Activated CD4-positive, CD25-positive, alpha-beta regulatory T cell (primary cell): ENCODE data around the gene CSNK2A2.
A peak's percentile ranks its signal among the peaks of the same experiment; 100 is the strongest.

Experiments
- DNase-seq, 4 experiments: peaks; one replicate each; lab custom pipeline; 2025; lab: John Stamatoyannopoulos, UW

The CSNK2A2 gene

DNA sequence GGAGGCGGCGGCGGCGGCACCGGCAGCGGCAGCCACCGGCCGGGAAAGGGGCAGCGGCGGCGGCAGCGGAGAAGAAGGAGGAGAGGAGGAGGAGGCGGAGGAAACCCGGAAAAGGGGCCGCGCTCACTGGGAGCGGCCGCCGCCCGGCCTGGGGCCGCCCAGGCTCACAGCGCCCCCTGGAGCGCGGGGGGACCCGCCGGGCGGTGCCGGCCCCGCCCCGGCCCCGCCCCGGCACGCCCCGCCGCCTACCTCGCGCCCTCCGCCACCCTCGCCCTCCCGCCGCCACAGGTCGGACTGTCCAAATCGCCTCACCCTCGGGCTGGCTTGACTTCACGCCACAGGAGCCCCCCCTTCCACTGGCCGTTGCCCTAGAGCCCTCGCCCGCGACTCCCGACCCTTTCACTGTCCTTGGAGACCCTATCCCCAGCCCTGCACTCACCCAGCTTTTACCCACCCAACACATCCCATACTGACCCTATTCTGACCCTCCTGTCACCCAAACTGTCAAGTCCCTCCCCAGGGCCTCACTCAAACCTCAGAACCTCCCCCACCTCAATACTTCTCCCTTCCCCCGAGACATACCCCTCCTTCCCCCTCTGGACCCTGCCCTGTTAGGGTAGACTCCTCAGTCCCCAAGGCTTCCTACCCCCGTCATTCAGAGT, at the start of gene CSNK2A2:
TSS of gene CSNK2A2 (minus strand) at position 85 of the 662 bp plus-strand sequence. CDS start 370 bp downstream, outside the sequence.
- peak; percentile 45 to 65 (median 56) for DNase-seq

DNA sequence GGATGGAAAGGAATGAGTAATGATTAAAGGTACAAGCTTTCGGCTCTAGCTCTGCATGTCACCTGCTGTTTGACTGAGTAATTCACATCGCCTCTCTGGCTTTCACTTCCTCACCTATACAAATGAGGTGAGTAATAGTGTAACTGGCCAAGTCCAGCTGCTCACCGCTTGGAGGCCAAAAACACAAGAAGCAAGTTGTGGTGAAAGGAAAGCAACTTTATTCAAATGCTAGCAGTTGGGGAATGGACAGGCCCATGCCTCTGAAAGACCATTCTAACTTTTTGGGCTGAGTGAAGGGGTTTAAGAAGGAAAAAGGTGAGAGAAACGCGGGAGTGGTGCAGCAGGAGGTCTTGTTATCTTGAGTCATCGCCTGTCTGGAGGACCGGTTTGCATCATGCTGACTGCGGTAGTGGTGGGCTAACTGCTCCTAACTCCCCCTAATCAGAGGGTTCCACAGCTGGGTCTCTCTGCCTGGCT, 45.7 kb upstream of the CSNK2A2 start:
- DNase-seq: no peak

DNA sequence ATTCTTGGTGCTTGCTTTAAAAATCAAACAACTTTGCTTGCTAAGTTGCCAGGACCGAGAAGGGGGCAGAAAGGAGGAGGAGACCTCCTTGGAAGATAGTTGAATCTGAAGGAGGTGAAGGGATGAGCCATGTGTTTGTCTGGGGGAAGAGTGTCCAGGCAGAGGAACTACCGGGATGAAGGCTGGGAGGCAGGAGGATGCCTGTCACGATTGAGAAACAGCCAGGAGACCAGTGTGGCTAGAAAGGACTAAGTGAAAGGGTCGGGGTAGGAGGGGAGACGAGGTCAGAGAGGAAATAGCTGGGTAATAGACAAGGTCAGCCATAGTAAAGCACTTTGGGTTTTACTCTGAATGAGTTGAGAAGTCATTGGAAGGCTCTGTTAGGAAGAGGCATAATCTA, 38.9 kb upstream of the CSNK2A2 start:
- no peak for DNase-seq

DNA sequence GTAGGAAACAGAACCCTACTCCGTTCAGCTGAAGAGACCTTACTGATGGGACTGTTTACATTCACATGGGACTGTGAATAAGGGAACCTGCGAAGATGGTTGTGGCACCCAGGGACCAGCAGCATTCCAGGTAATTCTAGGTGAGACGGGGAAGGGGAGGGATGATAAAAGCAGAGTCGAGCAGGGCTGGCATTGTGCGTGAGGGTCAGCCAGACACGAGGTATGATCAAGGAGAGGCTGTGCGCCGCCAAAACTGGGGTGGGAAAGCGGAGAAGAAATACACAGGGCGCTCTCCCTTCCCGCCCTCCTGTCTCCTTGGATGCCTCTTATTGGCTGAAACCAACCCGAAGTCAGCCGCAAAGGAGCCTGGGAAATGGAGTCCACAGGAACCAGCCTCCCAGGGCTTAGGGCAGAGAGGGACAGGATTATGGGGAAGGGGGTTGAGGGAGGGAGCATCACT, 38.4 kb upstream of the CSNK2A2 start:
- DNase-seq: peak; percentile 10 to 54 (median 23)

DNA sequence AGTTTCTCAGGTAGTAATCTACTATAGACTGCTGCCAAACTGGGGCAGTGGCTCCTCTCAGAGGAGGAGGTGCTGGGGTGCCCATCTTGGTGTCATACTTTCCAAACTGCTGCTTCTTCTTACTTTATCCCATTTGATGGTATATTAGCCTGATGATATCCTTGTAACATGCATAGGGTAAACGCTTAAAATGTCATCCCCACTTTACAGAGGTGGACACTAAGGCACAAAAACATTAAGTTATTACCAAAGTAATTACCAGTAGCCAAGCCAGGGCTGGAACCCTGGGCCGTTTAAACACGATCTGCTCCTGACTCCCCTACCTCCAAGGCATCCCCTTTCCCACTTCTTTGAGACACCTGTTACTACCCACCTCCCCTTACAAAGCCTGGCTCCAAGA, 37.8 kb upstream of the CSNK2A2 start:
- no peak for DNase-seq

DNA sequence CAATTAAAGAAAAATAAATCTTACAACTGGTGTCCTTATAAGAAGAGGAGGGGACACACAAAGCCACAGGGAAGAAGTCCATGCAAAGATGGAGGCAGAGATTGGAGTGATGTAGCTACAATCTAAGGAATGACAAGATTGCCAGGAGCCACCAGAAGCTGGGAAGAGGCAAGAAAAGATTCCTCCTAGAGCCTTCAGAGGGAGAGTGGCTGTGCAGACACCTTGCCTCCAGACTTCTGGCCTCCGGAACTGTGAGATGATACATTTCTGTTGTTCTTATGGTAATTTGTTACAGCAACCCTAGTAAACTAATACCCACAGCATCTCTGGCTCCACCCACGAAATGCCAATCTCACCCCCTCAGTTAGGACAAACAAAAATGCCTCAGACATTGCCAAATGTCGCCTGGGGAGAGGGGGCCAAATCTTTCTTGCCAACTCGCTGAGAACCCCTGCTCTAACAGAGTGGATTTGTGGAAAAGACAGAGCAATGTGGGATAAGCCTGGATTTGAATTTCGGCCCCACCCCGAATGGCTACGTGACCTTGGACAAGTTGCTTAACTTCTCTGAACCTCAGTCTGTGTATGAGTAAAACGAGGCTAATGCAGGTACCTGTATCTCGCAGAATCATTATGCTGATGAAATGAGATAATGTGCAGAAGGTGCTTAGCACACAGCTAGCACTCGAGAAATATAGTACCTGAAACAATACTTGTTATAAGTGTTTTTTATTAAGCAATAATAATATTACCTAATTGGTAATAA, 37.1 kb upstream of the CSNK2A2 start:
- no peak for DNase-seq

DNA sequence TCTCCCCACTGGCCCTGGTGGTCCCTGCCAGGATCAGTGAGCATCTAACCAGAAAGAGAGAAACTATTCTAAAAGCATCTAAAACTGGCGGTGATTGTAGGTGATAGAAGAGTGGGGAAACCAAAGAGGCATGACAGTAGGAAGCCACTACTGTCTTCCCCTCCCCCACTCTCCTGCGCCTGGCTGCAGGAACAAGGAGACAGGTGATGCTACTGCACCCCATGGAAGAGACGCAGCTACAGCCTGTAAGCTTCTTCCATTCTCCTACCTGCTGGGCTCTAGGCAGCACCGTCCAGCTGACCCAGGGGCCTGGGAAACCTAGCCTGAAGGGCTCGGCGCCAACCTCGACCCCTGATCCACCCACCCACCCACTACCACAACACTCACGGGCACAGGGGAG, 32.4 kb upstream of the CSNK2A2 start:
- no peak for DNase-seq

DNA sequence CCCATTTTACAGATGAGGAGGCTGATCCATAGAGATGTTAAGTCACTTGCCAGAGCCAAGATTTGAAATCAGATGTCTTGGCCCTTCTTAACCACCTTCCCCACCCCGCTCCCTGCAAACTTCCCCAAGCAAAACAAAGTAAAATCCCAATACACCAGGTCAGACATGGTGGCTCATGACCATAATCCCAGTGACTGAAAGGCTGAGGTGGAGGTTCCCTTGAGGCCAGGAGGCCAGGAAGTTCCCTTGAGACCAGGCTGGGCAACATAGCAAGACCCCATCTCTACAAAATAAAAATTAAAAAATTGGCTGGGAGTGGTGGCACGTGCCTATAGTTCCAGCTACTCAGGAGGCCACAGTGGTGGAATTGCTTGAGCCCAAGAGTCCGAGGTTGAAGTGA, 28.9 kb upstream of the CSNK2A2 start:
- DNase-seq: no peak

DNA sequence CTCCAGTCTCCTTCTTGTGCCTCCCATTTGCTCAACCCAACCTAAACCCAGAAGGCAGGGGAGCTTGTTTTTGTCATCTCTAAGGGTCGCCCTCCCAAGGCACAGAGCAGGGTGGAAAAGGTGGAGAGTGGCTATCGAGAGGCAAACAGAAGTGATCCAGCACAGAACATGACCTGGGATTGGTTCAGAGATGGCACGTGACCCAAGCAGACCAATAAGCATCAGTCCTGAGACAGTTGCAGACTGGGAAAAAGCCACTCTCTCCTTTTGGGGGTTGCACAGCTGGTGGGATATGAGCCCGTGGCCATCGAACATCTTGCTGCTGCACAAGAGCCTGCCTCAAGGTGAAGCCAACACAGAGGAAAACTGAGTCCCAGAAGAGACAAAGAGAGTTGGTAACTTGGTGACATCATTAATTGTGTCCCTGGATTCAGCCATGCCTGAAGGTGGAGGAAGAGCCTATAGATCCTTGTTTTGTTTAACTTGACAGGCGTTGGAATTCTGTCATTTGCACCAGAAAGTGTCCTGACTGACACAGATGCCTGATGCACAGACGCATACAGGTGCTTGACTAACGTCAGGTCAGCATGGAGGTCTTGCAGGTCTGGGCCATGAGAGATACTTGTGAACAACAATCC, 28.2 kb upstream of the CSNK2A2 start:
- DNase-seq: no peak

DNA sequence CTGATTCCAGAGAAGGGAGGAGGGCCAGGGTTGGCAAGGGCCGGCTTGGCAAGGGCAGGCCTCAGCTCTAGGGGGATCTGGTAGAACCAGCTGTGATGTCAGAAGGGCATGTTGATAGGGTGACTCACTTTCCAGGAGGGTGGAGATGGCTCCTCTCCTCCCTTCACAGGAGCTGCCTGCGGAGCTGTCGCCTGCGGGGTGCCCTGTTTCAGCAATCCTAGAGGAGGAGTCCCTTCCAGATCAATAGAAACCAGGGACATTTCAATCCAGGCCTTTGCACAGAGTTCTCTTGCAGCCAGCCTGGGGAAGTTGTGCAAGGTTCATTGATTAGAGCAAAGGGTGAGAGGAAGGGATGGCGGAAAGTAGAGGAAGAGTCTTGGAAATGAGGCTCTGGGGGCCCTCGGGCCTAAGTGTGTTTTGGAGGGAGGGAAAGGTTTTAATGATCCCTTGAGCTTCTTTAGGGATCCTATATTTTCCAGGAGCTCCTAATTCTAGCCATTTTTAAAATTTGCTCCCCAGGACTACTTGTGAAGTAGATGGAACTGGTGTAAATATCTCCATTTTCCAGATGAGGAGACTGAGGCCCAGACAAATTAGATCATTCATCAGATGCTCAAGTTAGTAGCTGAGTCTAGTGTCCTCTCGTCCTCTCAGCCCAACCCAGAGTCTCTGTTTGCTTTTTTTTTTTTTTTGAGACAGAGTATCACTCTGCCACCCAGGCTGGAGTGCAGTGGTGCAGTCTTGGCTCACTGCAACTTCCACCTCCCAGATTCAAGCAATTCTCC, 24.8 kb upstream of the CSNK2A2 start:
- DNase-seq: no peak

DNA sequence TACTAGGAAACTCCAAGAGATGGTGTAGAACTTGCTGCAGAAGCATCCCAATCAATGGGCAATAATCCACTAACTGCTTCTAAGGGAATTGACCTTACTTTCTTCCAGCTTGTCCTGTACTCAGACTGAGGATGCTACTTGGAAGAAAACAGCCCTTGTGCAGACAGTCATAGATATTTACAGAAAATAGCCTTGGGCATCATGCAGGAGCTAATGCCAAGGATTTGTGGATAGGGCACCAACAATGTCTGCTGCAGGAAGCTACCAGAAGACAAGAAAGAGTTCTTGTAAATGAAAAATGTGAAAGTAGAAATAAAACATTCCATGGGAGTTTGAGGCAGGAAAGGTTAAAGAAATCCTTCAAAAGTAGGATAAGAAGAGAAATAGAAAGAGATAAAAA, 21.5 kb upstream of the CSNK2A2 start:
- DNase-seq: no peak

DNA sequence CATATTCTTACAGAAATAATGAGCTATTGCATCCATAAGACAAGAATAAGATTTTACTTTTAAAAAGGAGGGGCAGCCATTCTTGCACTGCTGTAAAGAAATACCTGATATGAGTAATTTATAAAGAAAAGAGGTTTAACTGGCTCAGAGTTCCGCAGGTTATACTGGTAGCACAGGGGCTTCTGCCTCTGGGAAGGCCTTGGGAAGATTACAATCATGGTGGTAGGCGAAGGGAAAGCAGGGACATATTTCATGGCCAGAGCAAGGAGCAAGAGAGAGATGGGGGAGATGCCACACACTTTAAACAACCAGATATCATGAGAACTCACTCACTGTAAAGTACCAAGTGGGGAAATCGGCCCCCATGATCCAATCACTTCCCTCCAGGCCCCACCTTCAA, 20.9 kb upstream of the CSNK2A2 start:
- DNase-seq: no peak

DNA sequence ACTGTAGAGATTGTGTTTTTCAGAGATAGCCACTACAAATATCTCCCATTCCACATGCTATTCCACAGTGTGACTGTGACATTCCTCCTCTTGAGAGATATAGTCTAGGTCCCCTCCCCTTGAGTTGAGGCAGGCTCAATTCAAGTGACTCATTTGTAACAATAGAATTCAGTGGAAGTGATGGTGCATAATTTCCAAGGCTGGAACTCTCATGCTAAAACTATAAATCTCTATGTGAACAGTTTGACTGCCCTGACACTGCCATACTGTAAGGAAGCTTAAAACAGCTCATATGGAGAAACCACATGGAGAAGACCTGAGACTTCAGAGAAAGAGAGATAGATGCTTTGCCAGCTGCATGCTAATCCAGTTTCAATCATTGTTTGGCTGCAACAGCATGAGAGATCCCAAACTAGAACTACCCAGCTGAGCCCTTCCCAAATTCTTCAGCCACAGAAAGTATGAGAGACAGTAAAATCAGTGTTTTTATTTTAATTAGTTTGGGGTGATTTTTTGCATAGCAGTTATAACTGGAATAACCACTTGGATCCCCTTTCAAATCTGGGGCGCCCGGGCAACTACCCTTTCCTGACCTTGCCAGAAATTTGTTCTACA, 19.5 kb upstream of the CSNK2A2 start:
- DNase-seq: no peak

DNA sequence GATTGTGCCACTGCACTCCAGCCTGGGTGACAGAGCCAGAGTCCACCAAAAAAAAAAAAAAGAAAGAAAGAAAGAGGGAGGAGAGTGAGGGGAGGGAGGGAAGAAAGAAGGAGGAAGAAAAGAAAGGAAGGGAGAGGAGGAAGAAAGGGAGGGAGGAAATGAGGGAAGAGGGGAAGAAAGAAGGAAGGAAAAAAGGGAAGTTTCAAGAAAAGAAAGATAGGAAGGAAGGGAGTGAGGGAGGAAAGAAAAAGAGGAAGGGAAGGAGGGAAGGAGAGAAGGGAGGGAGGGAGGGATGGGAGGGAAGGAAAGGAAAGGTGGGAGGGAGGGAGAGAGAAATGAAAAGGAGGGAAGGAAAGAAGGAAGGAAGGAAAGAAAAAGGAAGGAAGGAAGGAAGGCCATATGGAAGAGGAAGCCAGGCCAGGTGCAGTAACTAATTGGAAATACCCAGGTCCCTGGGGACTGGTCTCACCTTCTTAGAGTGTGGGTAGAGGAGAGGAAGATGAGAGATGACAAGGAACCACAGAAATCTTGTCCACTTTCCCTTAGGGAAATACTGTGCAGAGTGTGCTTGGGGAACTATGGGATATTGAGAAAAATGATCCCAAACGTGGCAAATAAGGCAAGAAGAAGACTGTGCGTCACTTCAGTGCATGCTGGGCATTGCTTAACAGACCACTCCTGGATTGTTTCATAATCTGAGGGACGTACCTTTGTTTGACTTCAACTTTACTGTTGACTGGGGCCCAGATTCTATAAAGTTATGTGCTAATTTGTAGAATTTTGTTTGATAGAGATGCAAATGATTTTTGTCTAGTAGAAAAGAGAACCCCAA, 15.1 kb upstream of the CSNK2A2 start:
- no peak for DNase-seq

DNA sequence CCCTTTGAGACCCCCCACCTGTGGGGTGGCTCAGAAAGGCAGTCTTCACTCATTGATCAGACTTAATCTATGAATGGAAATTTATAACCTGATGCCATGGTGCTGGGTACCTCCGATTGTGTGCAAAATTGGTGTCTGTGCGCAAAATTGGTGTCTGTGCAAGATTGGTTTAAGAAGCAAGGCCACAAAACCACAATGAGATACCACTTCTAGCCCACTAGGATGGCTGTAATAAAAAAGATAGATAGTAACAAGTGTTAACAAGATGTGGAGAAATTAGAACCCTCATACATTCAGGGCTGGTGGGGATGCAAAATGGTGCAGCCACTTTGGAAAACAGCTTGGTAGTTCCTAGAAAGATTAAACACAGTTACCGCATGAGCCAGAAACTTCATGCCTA, 13.9 kb upstream of the CSNK2A2 start:
- DNase-seq: no peak

DNA sequence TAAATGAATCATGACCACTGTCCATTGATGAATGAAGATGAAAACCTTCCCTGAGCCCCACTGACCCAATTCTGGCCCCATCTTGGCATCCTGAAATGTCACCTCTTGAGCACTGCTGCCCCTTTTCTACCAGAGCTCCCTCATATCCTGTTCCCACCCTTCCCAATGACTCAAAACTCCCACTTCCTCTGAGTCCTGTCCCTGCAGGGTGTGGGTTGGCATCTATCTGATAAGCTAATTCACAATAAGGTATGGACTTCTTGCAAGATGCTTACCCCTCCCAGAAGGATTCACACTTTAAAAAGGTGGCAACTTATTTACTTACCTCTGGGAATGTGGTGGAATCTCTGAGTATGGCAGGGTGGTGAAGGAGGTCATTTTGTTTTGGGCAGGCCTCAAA, 13.3 kb upstream of the CSNK2A2 start:
- no peak for DNase-seq

DNA sequence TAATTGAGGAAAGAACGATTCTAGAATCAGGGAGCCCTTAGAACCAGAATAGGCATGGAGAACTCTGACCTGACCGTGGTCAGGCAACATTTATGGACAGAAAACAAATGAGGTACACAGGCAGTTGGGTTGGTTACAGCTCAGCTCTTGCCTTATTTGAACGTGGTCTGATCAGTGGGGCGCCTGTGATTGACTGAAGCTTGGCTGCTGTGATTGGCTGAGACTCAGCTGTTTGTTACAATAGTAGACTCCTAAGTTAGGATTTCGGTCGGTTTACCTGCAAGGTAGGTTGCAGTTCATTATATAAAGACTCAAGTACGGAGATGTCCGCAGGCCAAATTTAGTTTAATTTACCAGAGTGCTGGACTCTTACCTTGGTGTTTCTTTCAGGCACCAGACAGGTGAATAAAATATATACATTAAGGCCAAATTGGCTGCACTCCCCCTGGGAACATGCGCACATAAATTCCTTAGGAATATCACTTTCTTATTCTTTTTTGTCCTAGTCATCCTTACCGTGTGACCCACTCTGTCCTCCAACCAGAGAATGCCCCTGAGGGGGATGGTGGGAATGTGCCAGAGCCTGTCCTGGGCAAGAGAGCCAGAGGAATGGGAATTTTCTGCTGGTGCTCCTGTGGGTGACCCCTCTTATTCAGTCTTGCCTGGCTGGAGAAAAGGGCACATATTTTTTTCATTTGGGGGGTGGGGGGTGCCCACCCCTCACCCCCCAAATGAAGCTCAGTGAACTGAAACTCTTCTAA, 7.5 kb upstream of the CSNK2A2 start:
- no peak for DNase-seq

DNA sequence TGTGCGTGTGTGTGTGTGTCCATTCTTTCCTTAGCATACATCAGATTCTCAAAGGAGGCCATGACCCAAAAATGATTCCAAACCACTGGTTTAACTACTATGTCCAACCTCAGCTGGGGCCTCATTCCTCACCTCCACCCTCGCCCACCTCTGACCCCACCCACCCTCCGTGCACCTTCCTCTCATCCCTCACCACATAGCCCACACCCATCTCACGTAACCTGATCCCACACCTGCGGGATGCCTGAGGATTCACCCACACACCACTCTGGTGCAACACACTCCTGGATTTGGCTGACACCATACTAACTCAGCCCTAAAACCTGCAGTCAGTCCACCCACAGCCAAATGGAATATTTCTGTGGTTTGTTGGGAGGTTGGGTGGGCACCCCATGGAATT, 3.3 kb upstream of the CSNK2A2 start:
- DNase-seq: no peak

DNA sequence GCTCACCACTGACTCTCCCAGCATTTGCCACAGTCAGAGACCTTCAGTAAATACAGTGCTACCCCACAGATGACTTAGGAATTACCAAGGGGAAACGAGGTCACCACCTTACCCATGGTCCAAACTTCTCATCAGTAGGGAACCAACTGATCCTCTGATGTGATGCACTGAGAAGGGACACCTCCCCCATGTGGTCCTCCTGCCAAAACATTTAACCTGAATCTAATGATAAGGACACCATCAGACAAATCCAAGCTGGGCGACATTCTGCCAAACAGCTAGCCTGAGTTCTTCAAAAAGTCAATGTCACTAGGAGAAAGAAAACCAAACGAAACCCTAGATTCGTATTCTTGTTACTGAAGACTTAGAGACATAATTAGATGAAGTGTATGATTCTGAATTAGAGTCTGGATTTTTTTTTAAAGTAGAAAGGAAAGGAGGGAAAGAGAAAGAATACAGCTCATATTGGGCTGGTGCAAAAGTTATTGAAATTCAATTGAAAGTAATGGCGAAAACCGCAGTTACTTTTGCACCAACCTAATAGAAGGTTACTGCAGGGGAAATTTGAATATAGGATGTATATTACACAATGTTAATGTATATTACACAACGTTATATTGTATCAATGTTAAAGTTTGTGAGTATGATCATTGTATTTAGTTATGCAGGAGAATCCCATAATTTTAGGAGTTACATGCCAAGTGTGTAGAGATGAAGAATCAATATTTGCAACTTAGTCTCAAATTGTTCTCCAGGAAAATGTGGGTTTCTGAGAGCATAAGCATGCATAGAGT, 2.3 kb upstream of the CSNK2A2 start:
- no peak for DNase-seq
